ENCODE measurements around the gene EMC10.

EMC10 gene

DNA sequence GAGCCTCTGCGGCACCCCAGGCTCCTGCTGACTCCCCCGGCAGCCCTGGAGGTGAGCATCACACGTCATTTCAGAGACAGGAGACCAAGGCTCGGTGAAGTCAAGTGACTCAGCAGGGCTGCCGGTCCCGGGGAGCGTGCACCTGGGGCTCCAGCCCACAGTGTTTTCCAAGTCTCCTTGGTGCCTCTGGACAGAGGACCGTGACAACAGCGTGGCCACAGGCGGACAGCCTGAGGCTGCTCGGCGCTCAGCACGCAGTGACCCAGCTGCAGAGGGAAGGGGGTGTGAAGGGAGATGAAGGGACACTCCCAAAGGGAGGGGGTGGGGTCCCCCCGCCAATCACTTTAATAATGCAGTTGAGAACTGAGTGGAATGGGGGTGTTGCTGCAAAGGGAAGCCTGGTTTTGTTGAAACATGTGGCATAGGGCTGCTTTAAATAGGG is 54.9 kb downstream of the EMC10 start:
- TF ChIP-seq, protein P1, sequence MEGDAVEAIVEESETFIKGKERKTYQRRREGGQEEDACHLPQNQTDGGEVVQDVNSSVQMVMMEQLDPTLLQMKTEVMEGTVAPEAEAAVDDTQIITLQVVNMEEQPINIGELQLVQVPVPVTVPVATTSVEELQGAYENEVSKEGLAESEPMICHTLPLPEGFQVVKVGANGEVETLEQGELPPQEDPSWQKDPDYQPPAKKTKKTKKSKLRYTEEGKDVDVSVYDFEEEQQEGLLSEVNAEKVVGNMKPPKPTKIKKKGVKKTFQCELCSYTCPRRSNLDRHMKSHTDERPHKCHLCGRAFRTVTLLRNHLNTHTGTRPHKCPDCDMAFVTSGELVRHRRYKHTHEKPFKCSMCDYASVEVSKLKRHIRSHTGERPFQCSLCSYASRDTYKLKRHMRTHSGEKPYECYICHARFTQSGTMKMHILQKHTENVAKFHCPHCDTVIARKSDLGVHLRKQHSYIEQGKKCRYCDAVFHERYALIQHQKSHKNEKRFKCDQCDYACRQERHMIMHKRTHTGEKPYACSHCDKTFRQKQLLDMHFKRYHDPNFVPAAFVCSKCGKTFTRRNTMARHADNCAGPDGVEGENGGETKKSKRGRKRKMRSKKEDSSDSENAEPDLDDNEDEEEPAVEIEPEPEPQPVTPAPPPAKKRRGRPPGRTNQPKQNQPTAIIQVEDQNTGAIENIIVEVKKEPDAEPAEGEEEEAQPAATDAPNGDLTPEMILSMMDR (conservative IDR thresholded peaks at IDR 0.05; ENCODE audit: low read depth, low read length) = no peak
- no peak overlapping the region for H3K4me3 ChIP-seq (ENCODE audit: low read length)
- DNase-seq (ENCODE audit: low read depth) = no peak

DNA sequence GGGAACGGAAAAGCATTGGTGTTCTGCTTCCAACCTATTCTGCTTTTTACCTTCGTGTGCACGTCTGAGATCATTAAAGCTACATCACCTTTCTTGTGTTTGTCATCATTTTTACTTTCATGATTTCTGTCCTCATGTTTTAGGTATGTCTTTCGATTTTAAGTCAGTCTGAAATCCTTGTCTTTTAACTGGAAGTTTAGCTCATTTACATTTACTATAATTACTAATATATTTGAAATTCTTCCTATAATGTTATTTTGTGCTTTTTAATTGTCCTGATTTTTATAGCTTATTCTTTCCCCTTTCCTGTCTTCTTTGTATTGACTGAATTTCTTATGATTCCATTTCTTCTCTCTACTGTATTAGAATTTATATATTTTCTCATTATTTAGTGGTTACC is 56.6 kb downstream of the EMC10 start:
- no peak for DNase-seq (ENCODE audit: low read depth)
- no peak overlapping the region for H3K4me3 ChIP-seq (ENCODE audit: low read length)
- TF ChIP-seq, protein P1 (conservative IDR thresholded peaks at IDR 0.05; ENCODE audit: low read depth, low read length) = no peak

GRCh38 chr19:50534478-50534877 is 58.2 kb downstream of the EMC10 start:
- TF ChIP-seq, protein P1 (conservative IDR thresholded peaks at IDR 0.05; ENCODE audit: low read depth, low read length) = no peak
- no peak overlapping the region for H3K4me3 ChIP-seq (ENCODE audit: low read length)
- DNase-seq (ENCODE audit: low read depth) = no peak

- DNase-seq (ENCODE audit: low read depth) = no peak
- no peak overlapping the region for H3K4me3 ChIP-seq (ENCODE audit: low read length)
- TF ChIP-seq, protein P1 (conservative IDR thresholded peaks at IDR 0.05; ENCODE audit: low read depth, low read length) = no peak
Observed at GRCh38 chr19:50535672-50536187, 59.4 kb downstream of the EMC10 start.

DNA sequence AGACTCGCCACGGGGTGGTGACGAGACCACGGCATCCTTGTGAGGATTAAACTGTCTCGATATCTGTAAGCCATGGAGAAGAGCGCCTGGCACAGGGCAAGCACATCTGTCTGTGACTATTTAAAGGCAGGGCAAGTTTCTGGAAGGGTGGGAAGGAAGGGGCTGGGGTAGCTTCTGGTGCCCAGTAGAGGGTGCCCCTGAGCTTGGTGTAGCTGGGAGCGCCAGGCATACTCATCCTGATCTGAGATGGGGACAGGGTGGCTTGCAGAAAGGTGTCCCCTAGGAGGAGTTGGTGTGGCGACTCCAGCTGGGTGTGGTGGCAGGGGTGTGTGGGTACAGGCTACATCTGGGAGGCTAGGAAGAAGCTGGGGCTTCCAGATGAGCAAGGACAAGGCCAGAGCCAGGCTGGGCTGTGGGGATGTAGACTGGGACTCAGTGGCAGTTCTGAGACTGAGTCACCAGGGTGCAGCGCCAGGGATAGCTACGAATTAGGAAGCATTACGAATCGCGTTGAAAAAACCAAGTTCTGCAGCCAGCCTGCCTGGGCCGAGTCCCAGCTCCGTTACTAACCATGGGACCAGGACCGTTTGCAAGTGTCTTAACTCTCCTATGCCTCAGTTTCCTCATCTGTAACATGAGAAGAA is 60.5 kb downstream of the EMC10 start:
- TF ChIP-seq, protein P1 (conservative IDR thresholded peaks at IDR 0.05; ENCODE audit: low read depth, low read length) = no peak
- no peak for DNase-seq (ENCODE audit: low read depth)
- H3K4me3 ChIP-seq (ENCODE audit: low read length) = no peak overlapping the region

DNA sequence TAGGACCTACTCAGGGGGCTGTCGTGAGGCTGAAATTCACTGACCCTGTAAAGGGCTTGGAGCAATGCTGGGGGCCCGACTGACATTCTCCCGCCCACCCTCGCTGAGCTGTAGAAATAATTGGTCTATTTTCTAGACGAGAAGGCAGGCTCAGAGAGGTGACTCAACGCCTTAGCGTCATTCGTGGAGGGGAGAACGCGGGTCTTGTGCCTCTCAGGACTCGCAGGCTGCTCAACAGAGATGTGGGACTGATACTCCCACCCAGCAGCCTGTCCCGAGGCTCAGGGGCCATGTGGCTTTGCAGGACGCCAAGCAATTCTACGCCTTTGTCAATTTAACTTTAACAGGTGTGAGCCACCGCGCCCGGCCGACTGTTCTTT is 61.0 kb downstream of the EMC10 start:
- H3K4me3 ChIP-seq (ENCODE audit: low read length) = no peak overlapping the region
- TF ChIP-seq, protein P1 (conservative IDR thresholded peaks at IDR 0.05; ENCODE audit: low read depth, low read length) = no peak
- DNase-seq (ENCODE audit: low read depth) = no peak

DNA sequence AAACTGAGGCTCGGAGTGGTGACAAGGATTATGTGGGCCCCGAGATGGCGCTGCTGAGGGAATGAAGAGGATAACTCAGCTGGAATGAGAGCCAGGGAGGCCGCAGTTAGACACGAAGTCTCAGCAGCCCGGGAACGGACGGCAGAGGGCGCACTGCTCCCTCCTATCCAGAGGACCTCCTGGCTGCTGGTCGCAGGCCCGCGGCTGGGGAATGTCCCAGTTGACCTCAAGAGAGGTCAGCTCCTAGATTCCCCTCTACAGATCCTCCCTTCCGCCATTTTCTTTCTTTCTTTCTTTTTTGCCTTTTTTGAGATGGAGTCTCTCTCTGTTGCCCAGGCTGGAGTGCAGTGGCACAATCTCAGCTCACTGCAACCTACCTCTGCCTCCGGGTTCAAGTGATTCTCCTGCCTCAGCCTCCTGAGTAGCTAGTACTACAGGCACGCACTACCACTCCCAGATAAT is 61.5 kb downstream of the EMC10 start:
- no peak overlapping the region for H3K4me3 ChIP-seq (ENCODE audit: low read length)
- TF ChIP-seq, protein P1 (conservative IDR thresholded peaks at IDR 0.05; ENCODE audit: low read depth, low read length) = peak; percentile 79
- DNase-seq (ENCODE audit: low read depth) = peak; percentile 34

Data from retinal pigment epithelial cell (primary cell).